D721Med (cell line): ENCODE measurements around the gene HOXA2.

Source experiments
- DNase-seq: peaks from one replicate; pipeline ENCODE4 v3.0.0; 2011; ENCODE audit warnings: low spot score; ENCODE audit not compliant: insufficient read length
- FAIRE-seq: peaks from 2 replicates; lab custom pipeline; 2011; peaks lifted over from hg19 to GRCh38; lab: Jason Lieb, UNC
- TF ChIP-seq, protein P1 (sequence below): IDR thresholded peaks from 2 replicates; pipeline ENCODE4 v1.5.1; 2012; ENCODE audit warnings: mild to moderate bottlenecking, control low read depth; ENCODE audit not compliant: insufficient read depth; ENCODE audit errors: missing control alignments

Gene HOXA2

GRCh38 chr7:27102581-27103442 is at the start of gene HOXA2:
Gene HOXA2 (minus strand): TSS chr7:27102683. CDS start chr7:27102500, 183 bp downstream.
- FAIRE-seq, result no peak
- DNase-seq, result no peak
- TF ChIP-seq, protein P1, sequence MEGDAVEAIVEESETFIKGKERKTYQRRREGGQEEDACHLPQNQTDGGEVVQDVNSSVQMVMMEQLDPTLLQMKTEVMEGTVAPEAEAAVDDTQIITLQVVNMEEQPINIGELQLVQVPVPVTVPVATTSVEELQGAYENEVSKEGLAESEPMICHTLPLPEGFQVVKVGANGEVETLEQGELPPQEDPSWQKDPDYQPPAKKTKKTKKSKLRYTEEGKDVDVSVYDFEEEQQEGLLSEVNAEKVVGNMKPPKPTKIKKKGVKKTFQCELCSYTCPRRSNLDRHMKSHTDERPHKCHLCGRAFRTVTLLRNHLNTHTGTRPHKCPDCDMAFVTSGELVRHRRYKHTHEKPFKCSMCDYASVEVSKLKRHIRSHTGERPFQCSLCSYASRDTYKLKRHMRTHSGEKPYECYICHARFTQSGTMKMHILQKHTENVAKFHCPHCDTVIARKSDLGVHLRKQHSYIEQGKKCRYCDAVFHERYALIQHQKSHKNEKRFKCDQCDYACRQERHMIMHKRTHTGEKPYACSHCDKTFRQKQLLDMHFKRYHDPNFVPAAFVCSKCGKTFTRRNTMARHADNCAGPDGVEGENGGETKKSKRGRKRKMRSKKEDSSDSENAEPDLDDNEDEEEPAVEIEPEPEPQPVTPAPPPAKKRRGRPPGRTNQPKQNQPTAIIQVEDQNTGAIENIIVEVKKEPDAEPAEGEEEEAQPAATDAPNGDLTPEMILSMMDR, result no peak

DNA sequence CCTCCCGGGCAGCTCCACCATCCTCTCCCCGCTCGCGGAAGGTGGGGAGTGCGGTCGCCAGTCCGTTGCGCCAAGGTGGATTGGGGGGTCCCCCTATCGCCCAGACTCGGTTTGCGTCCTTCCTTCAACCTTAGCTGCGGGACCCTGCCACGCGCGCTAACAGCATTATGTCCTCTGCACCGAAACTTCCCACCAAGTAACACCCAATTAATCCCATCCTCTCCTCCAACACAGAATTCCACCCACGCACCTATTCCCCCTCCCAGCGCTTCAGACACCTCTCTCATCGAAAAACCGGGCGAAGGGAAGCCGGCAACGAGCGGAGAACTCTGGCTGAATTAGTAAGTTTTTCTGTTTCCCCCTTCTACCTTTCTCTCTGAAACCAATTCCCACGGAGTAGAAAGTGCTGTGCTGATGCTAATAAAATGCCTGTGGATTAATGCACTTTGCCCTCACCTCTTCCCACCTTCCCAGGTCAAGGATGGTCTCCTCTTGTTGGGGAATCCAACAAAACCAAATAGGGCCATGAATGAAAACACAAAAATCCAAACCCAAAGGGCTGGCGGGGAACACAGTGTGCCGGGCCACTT is 49.0 kb upstream of the HOXA2 start:
- DNase-seq, result no peak
- TF ChIP-seq, protein P1, result no peak
- no peak for FAIRE-seq

DNA sequence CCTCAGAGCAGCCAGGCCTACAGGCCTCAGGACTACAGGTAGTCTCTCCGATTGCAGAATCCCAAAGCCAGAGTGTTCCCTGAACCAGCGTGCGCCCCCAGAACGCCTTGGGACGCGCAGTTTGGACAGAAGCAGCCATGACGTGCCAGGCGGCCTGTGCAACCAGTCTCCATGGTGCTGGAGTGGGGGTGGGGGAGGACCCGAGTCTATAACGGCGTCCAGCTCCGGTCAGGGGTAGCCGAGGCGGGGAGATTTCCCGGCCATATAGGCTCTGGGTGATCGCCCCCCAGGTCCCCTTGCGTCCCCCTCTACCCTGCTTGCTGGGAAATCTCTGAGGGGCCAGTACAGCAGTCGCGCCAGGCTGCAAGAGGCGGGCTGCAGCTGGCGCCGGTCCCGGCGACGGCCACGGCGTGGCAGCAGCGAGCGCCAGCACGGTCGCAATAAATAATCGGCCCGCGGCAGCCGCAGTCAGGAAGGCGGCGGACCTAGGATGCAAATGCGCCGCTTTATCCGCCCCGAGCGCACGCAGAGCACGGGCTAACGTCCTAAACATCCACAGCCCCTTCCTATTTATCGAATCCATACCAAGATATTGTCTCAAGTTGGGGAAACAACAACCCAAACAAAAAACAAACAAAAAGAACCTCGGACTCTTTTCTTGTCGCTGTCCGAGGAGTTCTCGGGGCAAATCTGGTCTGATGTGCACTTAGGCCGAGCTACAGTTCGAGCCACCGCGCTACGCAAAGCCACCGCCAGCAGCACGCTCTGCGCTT is 48.3 kb upstream of the HOXA2 start:
- TF ChIP-seq, protein P1, result peak; percentile 73
- FAIRE-seq, result no peak
- DNase-seq, result peak; percentile 86

GRCh38 chr7:27149842-27150567 is 47.5 kb upstream of the HOXA2 start:
- TF ChIP-seq, protein P1, result no peak
- no peak for DNase-seq
- FAIRE-seq, result no peak

DNA sequence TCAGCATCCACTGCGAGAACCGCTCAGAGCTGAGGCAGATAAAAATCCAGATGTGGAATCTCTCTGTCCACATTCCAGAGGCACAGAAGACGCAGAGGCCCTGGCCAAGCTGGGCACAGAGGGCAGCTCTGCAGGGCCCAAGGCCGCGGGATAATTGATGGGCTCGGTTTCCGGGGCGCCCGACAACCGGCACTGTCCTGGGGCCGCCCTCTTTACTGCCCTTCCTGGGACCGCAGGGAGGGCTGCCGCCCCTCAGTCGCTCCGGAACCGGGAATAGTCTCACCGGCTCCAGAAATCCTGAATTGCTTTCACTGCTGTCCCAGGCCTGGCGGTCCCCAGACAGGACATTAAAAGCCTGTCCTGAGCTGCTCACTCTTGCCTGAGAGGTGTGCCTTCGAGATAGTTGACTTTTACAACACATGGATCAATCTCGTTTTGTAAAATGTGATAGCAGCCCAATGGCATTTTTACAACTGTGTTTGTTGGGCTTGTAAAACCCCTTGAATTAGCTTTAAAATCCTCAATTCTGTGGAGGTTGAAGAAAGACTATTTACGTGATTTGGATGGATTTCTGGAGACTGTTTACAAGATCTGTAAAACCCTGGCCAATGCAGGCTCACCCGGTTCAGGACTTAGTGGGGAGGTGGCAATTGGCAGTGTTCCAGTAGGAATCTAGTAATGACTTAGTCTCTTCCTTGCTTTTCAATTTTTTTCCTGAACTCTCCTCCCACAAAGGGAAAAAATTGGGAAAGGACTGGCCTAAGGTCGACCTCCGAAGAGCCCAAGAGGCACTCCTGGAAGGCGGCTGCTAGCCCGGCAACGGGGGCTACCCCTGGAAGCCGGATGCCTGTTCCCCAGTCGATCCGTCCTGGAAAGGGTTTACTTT is 46.5 kb upstream of the HOXA2 start:
- no peak for DNase-seq

More for the DNA sequence above, 46.5 kb upstream of the HOXA2 start:
- TF ChIP-seq, protein P1, result no peak
- FAIRE-seq, result no peak
